ENCODE results near the gene DNAH8.

DNA sequence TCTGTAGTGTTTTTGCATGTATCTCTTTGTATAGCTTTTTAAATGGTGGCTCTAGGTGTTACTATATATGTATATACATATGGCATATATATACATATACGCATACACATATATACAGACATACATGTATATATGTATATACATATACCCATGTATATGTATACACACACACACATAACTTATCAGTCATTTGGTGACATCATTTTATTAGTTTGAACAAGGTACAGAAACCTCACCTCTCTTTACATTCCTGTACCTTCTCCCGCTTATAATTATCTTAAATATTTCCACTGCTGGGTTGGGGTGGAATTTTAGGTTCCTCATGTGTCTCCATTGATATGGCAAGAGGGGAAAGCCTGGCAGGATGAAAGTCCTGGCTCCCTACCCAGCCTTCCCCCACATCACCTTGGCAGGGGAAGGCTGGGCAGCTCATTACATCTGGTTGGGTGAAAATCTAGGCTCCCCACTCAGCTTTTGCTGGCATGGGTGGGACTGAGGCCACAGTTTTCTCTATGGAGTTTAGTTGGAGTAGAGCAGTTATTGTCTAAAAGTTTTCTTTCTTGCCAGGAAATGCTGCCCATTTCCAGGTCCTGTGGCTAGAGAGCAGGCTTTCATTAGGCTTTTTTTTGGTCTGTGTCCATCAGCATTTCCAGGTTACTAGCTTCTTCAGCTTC is 19.7 kb upstream of the DNAH8 start:
- TF ChIP-seq CTCF (IDR thresholded peaks at IDR 0.05) (no peak), EZH2 (IDR thresholded peaks at IDR 0.05) (no peak)

Measured in neural progenitor cell (in vitro differentiated cells).